Gastroesophageal sphincter (tissue), 3 donors: ENCODE measurements around the gene HSD11B2.

ENCODE experiments used
- EP300 ChIP-seq: sonication (generic); formaldehyde crosslinking; IDR thresholded peaks from one replicate; pipeline ENCODE4 v1.6.1; 2017; ENCODE audit warnings: antibody characterized with exemption, mild to moderate bottlenecking
- POLR2A ChIP-seq, 2 donors: fragments of 450-650 bp; IDR thresholded peaks; one replicate each; pipeline ENCODE4 v1.6.1; 2017; ENCODE audit warnings: antibody characterized with exemption in 2 of 2, mild to moderate bottlenecking in 2 of 2, moderate library complexity in 1 of 2
- TF ChIP-seq, protein P1 (sequence below), 4 experiments: fragments of 200-600 bp in 2 of 4; fragments of 450-650 bp in 2 of 4; sonication (generic) in 1 of 4; IDR thresholded peaks; one replicate each; pipeline ENCODE4 v1.5.1; 2017 to 2019; ENCODE audit warnings: antibody characterized with exemption in 4 of 4, mild to moderate bottlenecking in 2 of 4, moderate library complexity in 2 of 4

DNA sequence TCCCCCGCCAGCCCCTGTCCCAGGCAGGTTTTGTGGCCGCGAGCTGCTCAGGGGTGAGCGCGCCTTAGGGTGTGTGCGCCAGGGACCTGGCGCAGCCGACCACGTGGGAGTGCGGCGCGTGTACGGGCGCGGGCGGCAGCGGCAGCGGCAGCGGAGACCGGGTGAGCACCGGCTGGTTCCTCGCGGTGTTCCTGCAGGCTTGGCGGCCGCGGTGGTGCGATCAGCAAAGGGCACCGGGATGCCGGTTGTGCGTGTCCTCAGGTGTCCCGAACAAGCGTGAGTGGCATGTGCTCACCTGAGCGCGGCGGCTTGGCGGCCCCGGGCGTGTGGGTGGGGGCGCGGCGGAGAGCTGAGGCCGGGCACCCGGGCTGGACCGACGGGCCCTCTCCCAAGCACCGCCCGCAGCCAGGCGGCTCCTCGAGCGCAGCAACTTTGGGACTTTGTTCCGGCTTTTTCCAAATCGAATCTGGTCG, 381 bp upstream of the HSD11B2 start:
- TF ChIP-seq POLR2A (IDR thresholded peaks at IDR 0.05): no peak
- TF ChIP-seq, protein P1, sequence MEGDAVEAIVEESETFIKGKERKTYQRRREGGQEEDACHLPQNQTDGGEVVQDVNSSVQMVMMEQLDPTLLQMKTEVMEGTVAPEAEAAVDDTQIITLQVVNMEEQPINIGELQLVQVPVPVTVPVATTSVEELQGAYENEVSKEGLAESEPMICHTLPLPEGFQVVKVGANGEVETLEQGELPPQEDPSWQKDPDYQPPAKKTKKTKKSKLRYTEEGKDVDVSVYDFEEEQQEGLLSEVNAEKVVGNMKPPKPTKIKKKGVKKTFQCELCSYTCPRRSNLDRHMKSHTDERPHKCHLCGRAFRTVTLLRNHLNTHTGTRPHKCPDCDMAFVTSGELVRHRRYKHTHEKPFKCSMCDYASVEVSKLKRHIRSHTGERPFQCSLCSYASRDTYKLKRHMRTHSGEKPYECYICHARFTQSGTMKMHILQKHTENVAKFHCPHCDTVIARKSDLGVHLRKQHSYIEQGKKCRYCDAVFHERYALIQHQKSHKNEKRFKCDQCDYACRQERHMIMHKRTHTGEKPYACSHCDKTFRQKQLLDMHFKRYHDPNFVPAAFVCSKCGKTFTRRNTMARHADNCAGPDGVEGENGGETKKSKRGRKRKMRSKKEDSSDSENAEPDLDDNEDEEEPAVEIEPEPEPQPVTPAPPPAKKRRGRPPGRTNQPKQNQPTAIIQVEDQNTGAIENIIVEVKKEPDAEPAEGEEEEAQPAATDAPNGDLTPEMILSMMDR (IDR thresholded peaks at IDR 0.05): no peak
- no peak for TF ChIP-seq EP300
